VCaP (cell line): ENCODE data around the gene RBSN.
"Not testable (repeated sequence)": the region's sequence is repeated elsewhere in the genome, so short reads cannot be mapped to it uniquely, and the experiment has no call there.

Experiments used
- H3K27ac ChIP-seq: fragments of 450-650 bp; 2 replicates; pipeline ENCODE4 v1.5.1; 2017
- TF ChIP-seq, protein P1 (sequence below): fragments of 450-650 bp; conservative IDR thresholded peaks from 2 replicates; pipeline ENCODE4 v1.5.1; 2017; ENCODE audit warnings: mild to moderate bottlenecking, moderate library complexity

The RBSN gene

DNA sequence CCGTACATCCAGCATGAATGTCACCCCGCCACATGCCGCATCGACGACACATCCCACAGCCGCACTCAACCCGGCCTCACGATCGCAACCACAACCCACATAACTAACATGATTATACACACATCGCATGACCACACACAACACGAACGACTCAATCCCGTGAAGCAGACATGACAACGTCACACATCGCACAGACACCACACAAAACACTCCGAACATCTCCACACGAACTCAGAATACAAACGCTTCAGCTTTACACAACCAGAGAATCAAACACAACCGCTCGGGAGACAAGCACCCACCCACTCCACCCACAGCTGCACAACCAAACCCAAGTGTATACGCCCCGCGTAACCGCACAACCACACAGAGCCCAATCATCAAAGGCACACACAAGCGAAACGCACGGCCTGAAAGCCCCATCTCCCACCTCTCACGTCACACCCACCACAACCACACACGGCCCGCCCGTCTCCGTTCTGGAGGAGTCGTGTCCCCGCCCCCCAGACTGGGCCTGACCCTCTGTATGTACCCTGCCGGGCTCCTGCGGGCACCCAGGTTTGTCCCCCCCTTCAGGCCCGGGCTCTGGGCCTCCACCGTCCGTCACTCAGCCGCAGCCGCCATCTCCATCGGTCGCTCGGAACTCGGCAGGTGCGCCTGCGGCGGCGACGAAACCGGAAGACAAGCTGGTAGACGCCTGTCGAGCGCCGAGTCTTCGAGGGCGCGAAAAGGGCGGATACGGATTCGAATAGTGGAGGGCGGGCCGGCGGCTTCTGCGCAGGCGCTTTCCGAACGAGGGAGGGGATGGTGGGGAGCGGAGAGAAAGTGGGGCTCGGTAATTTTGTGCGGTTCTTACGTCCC lies at the start of gene RBSN:
TSS of gene RBSN (minus strand) at position 646 of the 861 bp plus-strand sequence. CDS start 3,028 bp downstream, outside the sequence.
- TF ChIP-seq, protein P1, sequence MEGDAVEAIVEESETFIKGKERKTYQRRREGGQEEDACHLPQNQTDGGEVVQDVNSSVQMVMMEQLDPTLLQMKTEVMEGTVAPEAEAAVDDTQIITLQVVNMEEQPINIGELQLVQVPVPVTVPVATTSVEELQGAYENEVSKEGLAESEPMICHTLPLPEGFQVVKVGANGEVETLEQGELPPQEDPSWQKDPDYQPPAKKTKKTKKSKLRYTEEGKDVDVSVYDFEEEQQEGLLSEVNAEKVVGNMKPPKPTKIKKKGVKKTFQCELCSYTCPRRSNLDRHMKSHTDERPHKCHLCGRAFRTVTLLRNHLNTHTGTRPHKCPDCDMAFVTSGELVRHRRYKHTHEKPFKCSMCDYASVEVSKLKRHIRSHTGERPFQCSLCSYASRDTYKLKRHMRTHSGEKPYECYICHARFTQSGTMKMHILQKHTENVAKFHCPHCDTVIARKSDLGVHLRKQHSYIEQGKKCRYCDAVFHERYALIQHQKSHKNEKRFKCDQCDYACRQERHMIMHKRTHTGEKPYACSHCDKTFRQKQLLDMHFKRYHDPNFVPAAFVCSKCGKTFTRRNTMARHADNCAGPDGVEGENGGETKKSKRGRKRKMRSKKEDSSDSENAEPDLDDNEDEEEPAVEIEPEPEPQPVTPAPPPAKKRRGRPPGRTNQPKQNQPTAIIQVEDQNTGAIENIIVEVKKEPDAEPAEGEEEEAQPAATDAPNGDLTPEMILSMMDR, result no peak

DNA sequence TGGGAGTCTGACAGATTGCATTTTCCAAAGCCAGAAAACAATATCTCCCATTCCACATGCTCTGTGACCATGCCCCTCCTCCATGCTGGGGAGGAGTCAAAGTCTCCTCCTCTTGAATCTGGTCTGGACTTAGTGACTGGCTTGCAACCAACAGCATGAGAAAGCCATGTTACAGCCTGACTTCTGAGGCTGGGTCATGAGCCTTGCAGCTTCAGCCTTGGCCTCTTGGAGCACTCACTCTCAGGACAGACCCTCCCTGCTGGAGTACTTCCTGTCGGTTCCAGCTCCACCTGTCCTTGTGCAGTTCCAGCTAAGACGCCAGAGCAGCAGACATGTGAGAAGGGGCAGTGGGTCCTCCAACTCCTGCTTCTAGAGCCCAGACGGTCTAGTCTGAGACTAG lies 49.7 kb upstream of the RBSN start:
- TF ChIP-seq, protein P1, result no peak
- no peak overlapping the region for H3K27ac ChIP-seq

More for the DNA sequence above, at the start of gene RBSN:
- H3K27ac ChIP-seq, result peak within 1 kb of the TSS; percentile 88

DNA sequence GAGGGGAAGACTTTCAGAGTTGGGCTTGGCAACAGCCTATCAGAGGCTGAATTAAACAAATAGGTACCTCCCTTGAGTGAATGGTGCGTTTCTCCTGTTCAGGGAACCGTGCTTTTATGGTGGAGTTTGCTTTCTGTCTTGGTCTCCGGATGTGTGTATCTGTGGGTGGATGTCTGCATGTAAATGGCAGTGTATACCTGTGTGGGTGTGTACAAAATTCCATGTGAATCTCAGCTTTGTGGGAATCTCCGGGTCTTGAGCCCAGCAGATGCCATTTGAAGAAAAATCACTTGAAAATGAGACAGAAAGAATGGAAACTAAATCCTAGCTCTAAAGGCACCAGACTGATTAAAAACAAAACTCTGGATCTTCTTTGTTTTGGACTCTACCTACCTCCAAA lies 37.9 kb upstream of the RBSN start:
- H3K27ac ChIP-seq, result not testable (repeated sequence)

DNA sequence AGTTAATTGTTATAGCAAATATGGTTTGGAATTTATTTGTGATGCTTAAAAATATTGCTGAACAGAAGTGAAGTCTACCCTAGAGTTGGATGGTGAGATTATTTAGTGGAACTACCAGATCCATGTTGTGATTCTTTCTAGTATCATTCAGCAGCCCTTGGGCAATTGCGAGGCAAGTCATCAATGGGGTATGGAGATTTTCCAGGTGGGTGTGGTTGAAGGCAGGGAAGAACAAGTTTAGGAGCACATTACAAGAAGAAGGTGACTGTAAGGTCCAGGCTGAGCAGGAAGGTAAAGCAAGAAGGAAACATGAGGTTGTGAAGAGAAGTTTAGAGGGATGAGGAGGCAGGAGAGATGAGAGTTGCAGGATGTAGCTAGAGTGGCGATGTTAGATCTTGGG lies 36.0 kb upstream of the RBSN start:
- H3K27ac ChIP-seq, result not testable (repeated sequence)

DNA sequence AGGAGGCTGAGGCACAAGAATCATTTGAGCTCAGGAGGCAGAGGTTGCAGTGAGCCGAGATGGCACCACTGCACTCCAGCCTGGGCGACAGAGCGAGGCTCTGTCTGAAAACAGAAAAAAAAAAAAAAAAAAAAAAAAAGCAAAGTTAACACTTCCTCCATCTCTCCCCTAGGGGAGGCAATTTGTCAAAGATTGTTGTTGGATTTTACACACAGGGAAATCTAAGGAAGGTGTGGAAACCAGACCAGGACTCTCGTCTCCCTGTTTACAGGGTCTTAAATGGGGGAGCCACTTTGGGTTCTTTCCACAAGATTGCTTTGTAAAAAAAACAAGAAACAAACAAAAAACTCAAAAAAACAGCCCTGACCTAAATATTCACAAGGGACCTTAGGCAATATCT lies 29.5 kb upstream of the RBSN start:
- TF ChIP-seq, protein P1, result peak; percentile 56
- not testable (repeated sequence) for H3K27ac ChIP-seq

DNA sequence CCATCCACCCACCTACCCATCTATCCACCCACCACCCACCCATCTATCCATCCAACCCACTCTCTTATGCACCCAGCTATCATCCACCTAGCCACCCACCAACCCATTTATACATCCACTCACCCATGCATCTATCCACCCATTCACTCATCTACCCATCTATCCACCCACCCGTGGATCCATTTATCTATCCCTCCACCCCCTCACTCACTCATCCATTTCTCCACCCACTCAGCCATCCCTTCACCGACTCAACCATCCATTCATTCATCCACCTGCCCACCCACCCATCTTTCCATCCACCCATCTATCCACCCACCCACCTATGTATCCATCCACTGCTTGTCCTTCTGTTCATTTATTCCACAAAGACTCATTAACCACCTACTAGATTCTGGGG lies 28.0 kb upstream of the RBSN start:
- H3K27ac ChIP-seq, result not testable (repeated sequence)

DNA sequence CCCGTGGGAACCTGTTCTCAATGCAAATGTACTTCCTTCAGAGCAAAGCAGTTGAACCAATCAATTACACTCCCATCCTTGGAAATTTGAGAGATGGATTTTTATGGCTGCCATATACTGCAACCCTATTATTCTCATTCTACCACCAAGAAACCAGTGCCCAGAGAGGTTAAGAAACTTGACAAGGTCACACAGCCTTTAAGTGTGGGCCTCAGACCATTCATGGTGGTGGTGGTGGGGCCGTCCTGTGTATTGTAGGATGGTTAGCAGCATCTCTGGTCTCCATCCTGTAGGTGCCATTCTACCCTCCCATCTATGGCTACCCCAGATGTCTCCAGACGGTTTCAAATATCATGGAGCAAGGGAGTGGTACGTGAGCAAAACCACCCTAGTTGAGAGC lies 23.4 kb upstream of the RBSN start:
- no peak overlapping the region for H3K27ac ChIP-seq
- TF ChIP-seq, protein P1, result no peak

DNA sequence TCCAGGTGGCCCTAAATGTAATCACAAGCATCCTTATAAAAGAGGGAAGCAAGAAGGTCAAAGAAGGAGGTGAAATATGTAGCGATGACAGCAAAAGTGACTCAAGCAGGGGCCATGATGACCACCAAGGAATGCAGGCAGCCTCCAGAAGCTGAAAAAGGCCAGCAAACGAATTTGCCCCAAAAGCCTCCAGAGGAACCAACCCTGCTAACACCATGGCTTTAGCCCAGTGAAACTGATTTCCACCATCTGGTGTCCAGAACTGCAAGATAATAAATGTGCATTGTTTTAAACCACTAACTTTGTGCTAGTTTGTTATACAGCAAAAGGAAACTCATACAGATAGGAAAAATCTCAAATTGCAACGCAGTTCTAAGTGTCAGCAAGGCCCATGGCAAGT lies 23.0 kb upstream of the RBSN start:
- TF ChIP-seq, protein P1, result no peak
- no peak overlapping the region; the same call in 1 of the 2 replicates for H3K27ac ChIP-seq

DNA sequence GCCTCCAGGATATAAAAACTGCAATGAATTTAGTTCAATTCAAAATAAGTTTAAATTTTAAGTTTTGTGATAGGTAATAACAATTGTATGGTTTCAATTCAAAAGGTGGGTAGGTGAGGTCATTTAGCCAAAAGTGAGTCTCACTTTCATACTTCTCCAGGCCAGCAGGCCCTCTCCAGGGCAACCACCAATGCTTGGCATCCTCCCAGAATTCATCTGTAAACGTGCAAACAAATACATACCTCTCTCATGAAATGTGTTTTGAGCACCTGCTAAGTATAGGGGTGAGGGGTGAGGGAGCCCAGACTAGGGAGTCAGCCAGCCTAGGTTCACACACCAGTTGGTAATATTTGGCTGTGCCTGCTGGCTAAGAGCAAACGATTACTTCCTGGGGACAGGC lies 22.0 kb upstream of the RBSN start:
- peak overlapping the region; percentile 22 for H3K27ac ChIP-seq
- TF ChIP-seq, protein P1, result no peak
